HG03159 (cell line): Measurements from ENCODE around the gene IL17RA.
"Not testable (repeated sequence)": the region's sequence is repeated elsewhere in the genome, so short reads cannot be mapped to it uniquely, and the experiment has no call there.

Experiments used
- ATAC-seq: cut with Tn5 transposase; IDR thresholded peaks from one replicate; pipeline ENCODE4 v1.9.1; 2021; ENCODE audit warnings: mild to moderate bottlenecking, moderate library complexity; ENCODE audit not compliant: unreplicated experiment

Gene IL17RA

GRCh38 chr22:17084554-17085276 is at the start of gene IL17RA:
TSS of gene IL17RA (plus strand) at chr22:17085000. CDS start at chr22:17085092, 92 bp downstream.
- ATAC-seq = peak; percentile 92

GRCh38 chr22:17035246-17035645 is 49.6 kb upstream of the IL17RA start:
- no peak for ATAC-seq

GRCh38 chr22:17035976-17036841 is 48.6 kb upstream of the IL17RA start:
- ATAC-seq = not testable (repeated sequence)

- ATAC-seq = not testable (repeated sequence)
These were observed 47.7 kb upstream of the IL17RA start for GRCh38 chr22:17036842-17037711.

GRCh38 chr22:17043521-17043920 is 41.3 kb upstream of the IL17RA start:
- ATAC-seq = no peak

- ATAC-seq = no peak
These were observed 38.0 kb upstream of the IL17RA start for GRCh38 chr22:17046566-17047348.

GRCh38 chr22:17047656-17048055 is 37.1 kb upstream of the IL17RA start:
- no peak for ATAC-seq

DNA sequence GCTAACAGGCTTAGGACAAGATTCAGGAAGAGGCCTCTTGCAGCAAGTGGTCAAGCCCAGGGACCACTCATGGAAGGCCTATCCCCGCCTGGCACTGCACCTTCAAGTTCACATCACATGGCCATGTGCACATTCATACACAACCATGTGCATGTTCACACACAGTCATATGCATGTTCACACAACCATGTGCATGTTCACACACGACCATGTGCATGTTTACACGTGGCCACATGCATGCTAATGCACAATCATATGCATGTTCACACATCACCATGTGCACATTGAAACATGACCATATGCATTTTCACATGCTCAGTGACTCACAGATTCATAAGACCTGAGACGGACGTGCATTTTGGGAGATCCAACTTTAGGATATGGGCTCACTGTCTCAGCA is 28.7 kb upstream of the IL17RA start:
- ATAC-seq = no peak

- ATAC-seq = no peak
These were observed 28.0 kb upstream of the IL17RA start for GRCh38 chr22:17056807-17057206.

DNA sequence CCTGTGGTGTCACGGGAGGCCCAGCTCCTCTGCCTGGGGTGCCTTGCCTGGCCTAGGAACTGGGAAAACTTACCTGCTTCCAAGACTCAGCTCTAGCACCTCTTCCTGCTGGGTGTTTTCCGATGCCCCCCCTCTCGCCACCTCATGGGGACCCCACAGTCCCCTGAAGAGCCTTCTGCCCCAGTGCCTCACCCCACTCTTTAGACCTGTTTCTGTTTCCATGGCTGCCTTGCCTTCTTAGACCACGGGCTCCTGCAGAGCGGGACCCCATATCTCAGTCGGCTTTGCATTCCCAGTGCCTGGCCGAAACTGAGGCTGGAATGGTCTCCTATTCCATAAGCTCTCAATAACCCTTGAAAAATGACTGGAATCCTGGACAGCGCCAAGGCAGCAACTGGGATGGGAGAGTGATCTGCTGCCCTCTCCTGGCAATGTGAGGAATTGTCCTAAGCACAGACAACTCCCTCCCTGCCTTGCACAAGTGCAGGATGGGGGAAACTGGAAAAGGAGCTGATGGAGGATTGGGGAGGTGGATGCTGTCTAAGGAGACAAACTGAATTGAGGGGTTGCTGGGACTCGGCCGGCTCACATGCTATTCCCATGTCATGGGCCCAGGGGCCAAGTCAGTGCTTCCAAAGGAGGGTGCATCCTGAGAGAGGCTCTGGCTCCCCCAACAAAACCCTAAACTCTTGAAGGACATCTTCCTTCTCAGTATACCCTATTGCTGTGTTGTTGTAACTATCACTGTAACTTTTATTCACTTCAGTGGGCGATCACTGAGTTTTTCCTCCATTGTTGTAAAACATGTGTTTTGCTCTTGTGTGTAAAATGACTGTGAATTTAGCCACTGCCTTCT is 26.6 kb upstream of the IL17RA start:
- no peak for ATAC-seq

DNA sequence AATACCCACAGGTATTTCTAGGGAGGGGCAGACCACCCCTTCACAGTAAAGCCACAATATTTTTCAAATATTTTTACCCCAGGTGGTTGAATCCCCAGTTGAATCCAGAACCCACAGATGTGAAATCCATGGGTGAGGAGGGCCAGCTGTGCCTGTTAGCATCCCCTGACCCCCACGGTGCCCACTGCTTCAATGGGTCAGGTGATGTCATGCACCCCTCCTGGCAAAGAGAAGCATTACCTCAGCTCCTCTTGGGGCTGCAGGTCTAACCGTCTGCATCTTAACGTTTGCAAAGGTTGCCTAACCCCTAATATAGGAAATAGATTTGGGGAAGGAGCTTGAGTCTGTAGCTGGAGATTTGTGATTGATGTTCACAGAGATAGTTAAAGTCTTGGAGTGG is 24.7 kb upstream of the IL17RA start:
- no peak for ATAC-seq

DNA sequence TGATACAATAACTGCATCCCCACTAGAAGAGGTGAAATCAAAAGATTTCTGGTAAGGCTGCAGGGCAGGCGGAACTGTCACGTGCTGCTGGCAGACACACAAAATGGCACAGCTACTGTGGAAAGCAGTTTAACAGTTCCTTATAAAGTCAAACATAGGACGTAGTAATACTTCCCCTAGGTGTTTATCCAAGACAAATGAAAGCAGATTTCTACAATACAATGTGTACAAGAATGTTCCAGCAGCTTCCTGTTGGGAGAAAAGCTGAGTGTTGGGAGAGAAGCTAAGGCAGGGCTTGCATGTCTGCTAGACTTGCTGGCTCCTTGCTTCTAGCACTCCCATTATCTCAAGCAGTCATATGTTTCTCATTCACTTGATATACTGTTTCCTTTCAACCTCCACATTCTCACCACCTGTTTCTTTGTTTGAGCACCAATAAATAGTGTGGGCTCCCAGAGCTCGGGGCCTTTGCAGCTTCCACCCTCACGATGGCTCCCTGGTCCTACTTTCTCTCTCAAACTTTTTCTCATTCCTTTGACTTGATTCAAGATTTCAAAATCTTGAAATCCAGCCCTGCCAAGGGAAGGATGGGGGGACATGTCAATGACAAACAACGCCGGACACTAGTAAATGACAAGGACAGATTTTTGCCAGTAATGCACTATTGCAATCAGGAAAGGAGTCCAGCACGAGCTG is 21.2 kb upstream of the IL17RA start:
- ATAC-seq = no peak

- no peak for ATAC-seq
These were observed 20.2 kb upstream of the IL17RA start for GRCh38 chr22:17064498-17065100.

- no peak for ATAC-seq
These were observed 19.4 kb upstream of the IL17RA start for GRCh38 chr22:17065433-17065832.

GRCh38 chr22:17072877-17073276 is 11.9 kb upstream of the IL17RA start:
- no peak for ATAC-seq

DNA sequence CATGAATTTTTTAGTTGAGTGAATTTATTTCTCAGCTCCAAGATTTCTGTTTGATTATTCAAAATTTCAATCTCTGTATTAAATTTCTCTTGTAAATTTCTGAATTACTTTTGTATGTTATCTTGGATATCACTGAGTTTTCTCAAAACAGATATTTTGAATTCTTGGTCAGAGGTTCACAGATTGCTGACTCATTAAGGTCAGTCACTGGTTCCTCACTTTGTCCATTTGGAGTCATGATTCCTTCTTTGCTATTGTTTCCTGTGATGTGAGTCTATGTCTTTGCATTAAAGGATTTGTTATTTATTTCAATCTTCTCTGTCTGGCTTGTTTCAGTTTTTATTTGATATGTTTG is 10.2 kb upstream of the IL17RA start:
- ATAC-seq = no peak

DNA sequence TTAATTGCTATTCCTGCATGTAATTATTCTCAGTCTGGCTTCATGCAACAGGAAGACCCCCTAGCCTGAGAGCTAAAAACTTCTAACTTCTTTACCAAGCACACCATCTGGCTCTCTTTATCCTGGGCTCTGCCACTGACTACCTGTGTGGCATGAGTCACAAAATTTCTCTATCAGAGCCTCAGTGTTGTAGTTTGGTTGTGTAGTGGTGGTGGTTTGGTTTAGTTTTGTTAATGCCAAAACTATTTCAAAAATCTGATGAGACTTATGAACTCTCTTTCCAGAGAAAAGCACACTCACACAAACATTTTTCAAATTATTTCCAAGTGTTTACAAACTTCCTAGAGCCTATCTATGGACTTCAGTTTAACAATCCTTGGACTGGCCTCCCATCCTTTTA is 7.5 kb upstream of the IL17RA start:
- ATAC-seq = no peak

- no peak for ATAC-seq
These were observed 5.2 kb upstream of the IL17RA start for GRCh38 chr22:17079572-17079971.

DNA sequence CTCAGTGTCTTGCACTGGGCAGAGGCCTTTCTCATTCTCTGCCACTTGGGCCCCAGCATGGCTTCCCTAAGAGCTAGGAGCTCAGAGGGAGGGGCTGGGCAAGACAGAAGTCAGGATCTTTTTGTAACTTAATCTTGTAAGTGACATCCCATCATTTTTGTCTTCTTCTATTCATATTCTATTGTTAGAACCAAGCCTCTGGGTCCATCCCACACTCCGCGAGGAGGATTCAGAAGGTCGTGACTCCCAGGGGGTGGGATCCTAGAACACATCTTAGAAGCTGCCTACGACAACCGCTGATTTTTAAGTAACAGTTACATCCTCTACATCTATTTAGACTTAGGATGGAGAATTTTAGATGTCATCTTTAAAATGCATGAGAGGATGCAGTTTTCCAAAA is 1.5 kb upstream of the IL17RA start:
- ATAC-seq = no peak
